BJ (cell line): ENCODE measurements around the gene BCL6B. TPM values are rescaled to one million over a fixed set of nuclear protein-coding genes. Genes with fewer than 3 reads are reported as not detected.

Experiments used
- CTCF ChIA-PET: fragments of 350-600 bp; formaldehyde crosslinking; extraction: SDS; loops from one replicate; lab custom pipeline; 2021; ENCODE audit warnings: antibody characterized with exemption, inconsistent platforms; lab: Yijun Ruan, JAX
- POLR2A ChIA-PET: fragments of 300-600 bp; sonication (Branson Sonifier 250); formaldehyde crosslinking; extraction: SDS; loops from one replicate; lab custom pipeline; 2021; ENCODE audit warnings: antibody characterized with exemption; lab: Charles Lee
- DNase-seq: peaks from one replicate; pipeline ENCODE4 v3.0.0-alpha.2; 2011; ENCODE audit warnings: low read depth
- H3K27me3 ChIP-seq: 2 replicates; pipeline ENCODE4 v1.6.0; 2011; ENCODE audit warnings: low read length; ENCODE audit not compliant: control insufficient read depth, insufficient read depth
- H3K36me3 ChIP-seq: 2 replicates; pipeline ENCODE4 v1.5.1; 2011; ENCODE audit warnings: low read length; ENCODE audit not compliant: control insufficient read depth, insufficient read depth
- H3K4me3 ChIP-seq: 2 replicates; pipeline ENCODE4 v1.5.1; 2011; ENCODE audit warnings: low read depth, mild to moderate bottlenecking, control low read depth, low read length
- CTCF ChIP-seq: IDR thresholded peaks from 2 replicates; pipeline ENCODE4 v1.5.1; 2011; ENCODE audit warnings: low read depth, mild to moderate bottlenecking, control low read depth, inconsistent platforms, low read length, moderate library complexity; ENCODE audit not compliant: insufficient read depth
- polyA plus RNA-seq: library from polyadenylated mRNA; depleted of rRNA; stranded (reverse); fragments of >200 nt; gene quantifications from 2 replicates; pipeline ENCODE4 v1.2.3, GENCODE V29; 2011

Gene BCL6B
- polyA plus RNA-seq, 1 experiment, result not detected

GRCh38 chr17:7058831-7059447, 36.1 kb downstream of the BCL6B start:
- H3K27me3 ChIP-seq, result peaks cover 5% of the 10 kb centered on the region; the same call in 1 of the 2 replicates
- POLR2A ChIA-PET, result no interaction called here
- DNase-seq, result no peak
- H3K4me3 ChIP-seq, result no peak overlapping the region
- no peaks in the 10 kb centered on the region for H3K36me3 ChIP-seq
- no peak for TF ChIP-seq CTCF
- CTCF ChIA-PET, result interaction anchor here (1.2 kb wide), 1 partner anchor 78 kb away, joined by 3 read pairs; no protein-coding TSS in a partner anchor

- DNase-seq, result no peak
- ChIA-PET CTCF (interaction anchor here (0.7 kb wide), 1 partner anchor 15 kb away, joined by 3 read pairs; no protein-coding TSS in a partner anchor), POLR2A (no interaction called here)
- Histone ChIP-seq H3K27me3 (peaks cover 4% of the 10 kb centered on the region; the same call in 1 of the 2 replicates), H3K4me3 (no peak overlapping the region), H3K36me3 (no peaks in the 10 kb centered on the region)
- TF ChIP-seq CTCF, result no peak
These were observed 37.5 kb downstream of the BCL6B start for GRCh38 chr17:7060165-7060891.

- no peaks in the 10 kb centered on the region for H3K36me3 ChIP-seq
- no peak for DNase-seq
- peaks cover 4% of the 10 kb centered on the region; the same call in 1 of the 2 replicates for H3K27me3 ChIP-seq
- no peak overlapping the region for H3K4me3 ChIP-seq
- POLR2A ChIA-PET, result no interaction called here
- no peak for TF ChIP-seq CTCF
- CTCF ChIA-PET, result interaction anchor here (0.6 to 3.1 kb wide), 5 partner anchors 11 to 1258 kb away, joined by 3 to 9 read pairs (median 7); no protein-coding TSS in a partner anchor
These were observed 40.8 kb downstream of the BCL6B start for GRCh38 chr17:7063518-7064094.

- ChIA-PET CTCF (interaction anchor here (1.3 to 3.1 kb wide), 5 partner anchors 12 to 73 kb away, joined by 4 to 9 read pairs (median 7); no protein-coding TSS in a partner anchor), POLR2A (no interaction called here)
- DNase-seq, result no peak
- peaks cover 4% of the 10 kb centered on the region; the same call in 1 of the 2 replicates for H3K27me3 ChIP-seq
- H3K4me3 ChIP-seq, result no peak overlapping the region
- H3K36me3 ChIP-seq, result no peaks in the 10 kb centered on the region
- no peak for TF ChIP-seq CTCF
These were observed 41.4 kb downstream of the BCL6B start for GRCh38 chr17:7064261-7064660.

GRCh38 chr17:7067198-7067597, 44.3 kb downstream of the BCL6B start:
- CTCF ChIA-PET, result no interaction called here

More at GRCh38 chr17:7067198-7067597, 44.3 kb downstream of the BCL6B start:
- peaks cover 9% of the 10 kb centered on the region; the same call in 1 of the 2 replicates for H3K27me3 ChIP-seq
- DNase-seq, result no peak
- no peak overlapping the region for H3K4me3 ChIP-seq
- no peaks in the 10 kb centered on the region for H3K36me3 ChIP-seq
- TF ChIP-seq CTCF, result no peak
- POLR2A ChIA-PET, result no interaction called here
